Liver (tissue), 3 donors: ENCODE data around the gene TTLL5.

Experiments used
- CTCF ChIP-seq: fragments of 150-350 bp; IDR thresholded peaks from 2 replicates; pipeline ENCODE4 v1.5.1; 2017; ENCODE audit warnings: improper control_type of control experiment, low read depth, low read length; ENCODE audit not compliant: missing input control
- EGR1 ChIP-seq, 2 donors: IDR thresholded peaks; 2 replicates each; pipeline ENCODE4 v1.6.1; 2016 to 2018; ENCODE audit warnings: antibody characterized with exemption in 2 of 2, low read depth in 2 of 2
- GABPA ChIP-seq, 2 donors: IDR thresholded peaks in 1 of 2; conservative IDR thresholded peaks in 1 of 2; 2 replicates each; pipeline ENCODE4 v1.6.1; 2016; ENCODE audit warnings: antibody characterized with exemption in 2 of 2, mild to moderate bottlenecking in 1 of 2, moderate library complexity in 1 of 2
- JUND ChIP-seq, 2 donors: IDR thresholded peaks; 2 replicates each; pipeline ENCODE4 v1.6.1; 2016; ENCODE audit warnings: antibody characterized with exemption in 2 of 2
- MAX ChIP-seq: IDR thresholded peaks from 2 replicates; pipeline ENCODE4 v1.6.1; 2016; ENCODE audit warnings: antibody characterized with exemption
- NR2F2 ChIP-seq: IDR thresholded peaks from 2 replicates; pipeline ENCODE4 v1.6.1; 2016; ENCODE audit warnings: antibody characterized with exemption
- RAD21 ChIP-seq, 2 donors: IDR thresholded peaks; 2 replicates each; pipeline ENCODE4 v1.6.1; 2016; ENCODE audit warnings: antibody characterized with exemption in 2 of 2, mild to moderate bottlenecking in 2 of 2
- REST ChIP-seq: IDR thresholded peaks from 2 replicates; pipeline ENCODE4 v1.6.1; 2016; ENCODE audit warnings: antibody characterized with exemption, mild to moderate bottlenecking
- SP1 ChIP-seq: IDR thresholded peaks from 2 replicates; pipeline ENCODE4 v1.6.1; 2018; ENCODE audit warnings: antibody characterized with exemption, mild to moderate bottlenecking
- TAF1 ChIP-seq: conservative IDR thresholded peaks from 2 replicates; pipeline ENCODE4 v1.6.1; 2016; ENCODE audit warnings: antibody characterized with exemption, mild to moderate bottlenecking
- YY1 ChIP-seq: IDR thresholded peaks from 2 replicates; pipeline ENCODE4 v1.6.1; 2016; ENCODE audit warnings: antibody characterized with exemption, mild to moderate bottlenecking
- ZBTB33 ChIP-seq: IDR thresholded peaks from 2 replicates; pipeline ENCODE4 v1.6.1; 2016; ENCODE audit warnings: antibody characterized with exemption
- donor health status: healthy.
- donor health status: healthy.

- TF ChIP-seq MAX (no peak), ZBTB33 (no peak), RAD21 (IDR thresholded peaks at IDR 0.05) (no peak), CTCF (no peak), JUND (IDR thresholded peaks at IDR 0.05) (peak; percentile 90 to 96), NR2F2 (peak; percentile 82), EGR1 (IDR thresholded peaks at IDR 0.05; ENCODE audit: low read depth in 2 of 2) (no peak), SP1 (peak; percentile 59), REST (no peak), YY1 (no peak), TAF1 (no peak), GABPA (IDR thresholded peaks at IDR 0.05 in 1 of 2, conservative IDR thresholded peaks at IDR 0.05 in 1 of 2) (no peak)
Observed at GRCh38 chr14:75825147-75825592, 164.1 kb downstream of the TTLL5 start.
